HG02798 (cell line): Measurements from ENCODE around the gene CGNL1.

Experiments
- ATAC-seq: cut with Tn5 transposase; IDR thresholded peaks from one replicate; pipeline ENCODE4 v1.9.1; 2021; ENCODE audit warnings: mild to moderate bottlenecking; ENCODE audit not compliant: unreplicated experiment, poor library complexity

Gene CGNL1, protein sequence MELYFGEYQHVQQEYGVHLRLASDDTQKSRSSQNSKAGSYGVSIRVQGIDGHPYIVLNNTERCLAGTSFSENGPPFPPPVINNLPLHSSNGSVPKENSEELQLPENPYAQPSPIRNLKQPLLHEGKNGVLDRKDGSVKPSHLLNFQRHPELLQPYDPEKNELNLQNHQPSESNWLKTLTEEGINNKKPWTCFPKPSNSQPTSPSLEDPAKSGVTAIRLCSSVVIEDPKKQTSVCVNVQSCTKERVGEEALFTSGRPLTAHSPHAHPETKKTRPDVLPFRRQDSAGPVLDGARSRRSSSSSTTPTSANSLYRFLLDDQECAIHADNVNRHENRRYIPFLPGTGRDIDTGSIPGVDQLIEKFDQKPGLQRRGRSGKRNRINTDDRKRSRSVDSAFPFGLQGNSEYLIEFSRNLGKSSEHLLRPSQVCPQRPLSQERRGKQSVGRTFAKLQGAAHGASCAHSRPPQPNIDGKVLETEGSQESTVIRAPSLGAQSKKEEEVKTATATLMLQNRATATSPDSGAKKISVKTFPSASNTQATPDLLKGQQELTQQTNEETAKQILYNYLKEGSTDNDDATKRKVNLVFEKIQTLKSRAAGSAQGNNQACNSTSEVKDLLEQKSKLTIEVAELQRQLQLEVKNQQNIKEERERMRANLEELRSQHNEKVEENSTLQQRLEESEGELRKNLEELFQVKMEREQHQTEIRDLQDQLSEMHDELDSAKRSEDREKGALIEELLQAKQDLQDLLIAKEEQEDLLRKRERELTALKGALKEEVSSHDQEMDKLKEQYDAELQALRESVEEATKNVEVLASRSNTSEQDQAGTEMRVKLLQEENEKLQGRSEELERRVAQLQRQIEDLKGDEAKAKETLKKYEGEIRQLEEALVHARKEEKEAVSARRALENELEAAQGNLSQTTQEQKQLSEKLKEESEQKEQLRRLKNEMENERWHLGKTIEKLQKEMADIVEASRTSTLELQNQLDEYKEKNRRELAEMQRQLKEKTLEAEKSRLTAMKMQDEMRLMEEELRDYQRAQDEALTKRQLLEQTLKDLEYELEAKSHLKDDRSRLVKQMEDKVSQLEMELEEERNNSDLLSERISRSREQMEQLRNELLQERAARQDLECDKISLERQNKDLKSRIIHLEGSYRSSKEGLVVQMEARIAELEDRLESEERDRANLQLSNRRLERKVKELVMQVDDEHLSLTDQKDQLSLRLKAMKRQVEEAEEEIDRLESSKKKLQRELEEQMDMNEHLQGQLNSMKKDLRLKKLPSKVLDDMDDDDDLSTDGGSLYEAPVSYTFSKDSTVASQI

DNA sequence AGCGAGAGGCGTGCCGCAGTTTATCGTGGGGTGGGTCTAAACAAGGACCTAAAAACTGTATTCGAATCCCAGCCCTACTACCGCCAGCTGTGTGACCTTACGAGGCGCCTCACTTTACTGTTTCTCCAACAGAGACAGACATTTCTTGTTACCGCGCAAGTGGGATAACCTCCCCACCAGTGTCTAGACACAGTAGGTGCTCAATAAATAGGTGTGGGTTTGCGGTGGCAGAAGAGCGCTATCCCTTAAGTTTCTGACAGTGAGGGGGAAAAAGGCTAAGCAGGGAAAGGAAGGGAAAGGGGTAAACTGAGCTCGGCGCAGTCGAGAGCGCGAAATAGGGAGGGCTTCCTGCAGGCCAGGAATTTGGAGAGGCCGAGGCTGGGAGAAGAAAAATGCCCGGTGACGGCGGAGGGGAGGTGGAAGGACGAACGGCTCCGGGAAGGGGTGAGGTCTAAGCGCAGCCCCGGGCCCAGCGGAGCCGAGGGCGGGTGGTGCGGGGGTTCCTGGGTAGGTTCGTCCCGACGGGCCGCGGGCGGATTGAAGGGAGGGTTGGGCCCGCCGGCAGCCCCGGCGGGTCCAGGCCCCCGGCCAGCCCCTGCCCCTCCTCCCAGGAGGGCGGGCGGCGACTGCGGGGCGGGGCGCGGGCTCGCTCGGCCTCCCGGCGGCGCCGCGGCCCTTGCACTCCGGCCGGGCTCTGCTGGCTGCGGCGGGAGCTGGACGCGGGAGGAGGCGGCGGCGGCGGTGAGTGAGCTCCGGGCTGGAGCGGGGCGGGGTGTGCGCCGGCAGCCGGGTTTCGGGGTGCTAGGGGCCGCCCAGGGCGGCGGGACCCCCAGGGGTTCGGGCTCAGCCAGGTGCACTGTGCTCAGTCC is at the start of gene CGNL1:
CGNL1 (plus strand) TSS at position 679 of the 869 bp plus-strand sequence. CDS start 61,495 bp downstream, outside the sequence.
- no peak for ATAC-seq

DNA sequence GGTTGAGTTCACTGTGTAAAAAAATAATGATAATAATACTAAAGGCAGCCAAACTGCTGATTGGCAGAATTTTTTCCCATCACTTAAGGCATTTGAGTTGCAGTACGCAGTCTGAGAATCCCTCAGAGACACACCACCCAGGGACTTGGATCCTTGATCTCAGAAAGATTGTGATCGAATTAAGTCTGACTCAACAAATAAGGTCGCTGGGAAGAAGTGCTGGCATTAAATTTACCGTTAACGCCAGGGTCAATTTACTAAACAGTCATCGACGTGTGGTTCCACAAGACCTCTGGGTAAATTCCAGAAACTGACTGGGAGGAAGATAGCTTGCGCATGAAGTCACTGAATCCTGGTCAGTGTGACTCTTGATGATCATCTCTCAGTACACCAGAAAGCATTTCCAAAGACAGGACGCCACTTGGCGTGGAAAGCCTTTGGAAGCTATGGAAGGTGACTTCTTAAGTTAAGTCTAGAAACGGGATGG is 48.3 kb upstream of the CGNL1 start:
- no peak for ATAC-seq

DNA sequence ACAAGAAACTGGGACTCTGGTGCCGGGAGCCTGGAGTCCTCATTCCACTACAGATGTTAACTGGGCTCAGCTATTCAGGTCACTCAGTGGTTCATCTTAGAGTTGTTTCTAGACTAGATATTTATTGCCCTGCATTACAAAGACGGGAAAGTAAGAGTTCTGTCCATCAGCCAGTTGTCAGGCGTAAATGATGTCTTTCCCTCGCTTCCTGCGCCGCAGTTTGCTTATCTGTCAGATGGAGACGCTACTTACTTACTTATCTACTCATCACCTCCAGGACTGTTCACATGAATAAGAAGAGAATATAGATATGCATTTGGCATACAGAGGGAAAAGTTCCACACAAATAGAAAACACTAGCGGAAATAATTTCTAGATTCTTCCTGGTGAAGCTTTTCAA is 47.8 kb upstream of the CGNL1 start:
- no peak for ATAC-seq

DNA sequence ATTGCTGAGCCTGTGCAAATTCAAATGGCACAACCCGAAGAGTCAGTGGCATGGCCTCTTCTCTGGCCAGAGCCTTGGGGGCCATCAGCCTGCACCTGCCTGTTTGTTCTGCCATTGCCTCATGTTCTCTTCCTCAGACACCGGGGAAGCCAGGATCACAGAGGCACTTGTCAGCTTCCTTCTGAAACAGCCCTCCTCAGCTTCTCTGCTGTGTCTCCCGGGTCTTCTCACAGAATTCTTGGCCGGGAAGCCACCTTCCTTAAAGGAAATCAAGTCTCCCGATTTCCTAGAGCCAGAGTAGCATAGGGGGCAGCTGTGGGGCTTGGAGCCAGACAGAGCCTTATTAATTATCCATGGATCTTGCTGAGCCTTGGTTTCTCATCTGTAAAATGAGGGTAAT is 47.4 kb upstream of the CGNL1 start:
- no peak for ATAC-seq

DNA sequence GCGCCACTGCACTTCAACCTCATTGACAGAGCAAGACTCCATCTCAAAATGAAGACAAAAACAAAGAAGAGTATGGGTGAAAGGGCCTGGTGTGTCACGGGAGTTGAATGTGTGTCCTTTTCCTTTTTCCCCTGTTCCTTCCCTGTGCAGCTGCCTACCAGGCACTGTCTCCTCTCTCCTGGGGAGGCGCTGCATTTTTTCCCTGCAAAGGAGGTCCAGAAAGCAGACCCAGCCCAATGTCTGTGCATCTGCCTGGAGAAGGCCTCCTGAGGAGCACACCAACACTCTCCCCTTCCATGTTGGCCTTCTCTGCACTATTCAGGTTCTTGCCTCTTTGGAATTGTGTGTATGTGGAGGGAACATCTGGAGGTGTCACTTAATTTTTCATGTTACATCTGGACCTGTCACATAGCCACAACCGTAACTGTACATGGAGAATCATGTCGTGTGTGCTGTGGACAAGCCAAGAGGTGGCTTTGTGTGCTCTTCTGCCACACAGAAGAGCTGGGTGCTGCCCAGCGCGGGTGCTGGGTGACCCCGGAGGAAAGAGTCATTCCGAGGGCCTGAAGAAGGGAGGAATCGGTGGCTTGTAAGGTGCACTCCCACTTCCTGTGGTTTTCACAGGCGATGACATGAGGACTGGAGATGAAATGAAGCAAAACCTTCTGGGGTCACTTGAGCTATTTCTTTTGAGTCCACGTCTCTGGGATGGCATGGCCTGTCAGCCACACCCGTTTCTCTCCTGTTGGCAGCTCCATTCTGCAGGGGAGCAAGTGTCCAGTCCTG is 46.5 kb upstream of the CGNL1 start:
- ATAC-seq, result no peak

DNA sequence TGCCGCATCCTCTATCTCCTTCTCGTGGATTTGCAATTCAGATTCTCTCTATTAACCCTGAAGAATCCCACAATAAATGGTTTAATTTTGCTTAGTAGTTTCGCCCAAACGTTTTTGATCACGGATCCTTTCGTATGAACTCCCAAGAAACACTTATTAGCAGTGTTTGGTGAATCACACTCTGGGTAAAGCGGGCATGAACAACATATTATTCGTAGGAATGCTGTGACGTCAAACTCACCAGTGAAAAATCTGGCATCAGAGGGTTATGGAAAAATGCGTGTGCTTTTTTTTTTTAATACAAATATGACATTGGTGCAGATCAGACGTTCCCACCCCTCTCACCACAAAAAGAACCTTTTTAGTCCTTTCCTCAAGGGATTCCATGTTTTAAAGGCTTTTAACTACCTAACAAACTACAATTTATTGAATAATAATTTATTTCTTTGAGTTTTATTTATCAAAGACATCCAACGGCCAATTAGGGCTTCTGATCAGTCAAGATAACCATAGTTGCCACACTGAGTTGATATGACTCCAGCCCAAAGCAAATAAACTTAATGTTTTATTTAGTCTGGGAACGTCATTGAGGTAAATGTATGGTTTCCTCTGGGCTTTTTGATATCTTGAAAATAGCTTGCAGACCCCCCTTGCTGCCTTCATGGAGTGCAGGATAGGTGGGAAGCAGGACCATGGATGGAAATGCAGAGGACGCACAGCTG is 45.5 kb upstream of the CGNL1 start:
- no peak for ATAC-seq

DNA sequence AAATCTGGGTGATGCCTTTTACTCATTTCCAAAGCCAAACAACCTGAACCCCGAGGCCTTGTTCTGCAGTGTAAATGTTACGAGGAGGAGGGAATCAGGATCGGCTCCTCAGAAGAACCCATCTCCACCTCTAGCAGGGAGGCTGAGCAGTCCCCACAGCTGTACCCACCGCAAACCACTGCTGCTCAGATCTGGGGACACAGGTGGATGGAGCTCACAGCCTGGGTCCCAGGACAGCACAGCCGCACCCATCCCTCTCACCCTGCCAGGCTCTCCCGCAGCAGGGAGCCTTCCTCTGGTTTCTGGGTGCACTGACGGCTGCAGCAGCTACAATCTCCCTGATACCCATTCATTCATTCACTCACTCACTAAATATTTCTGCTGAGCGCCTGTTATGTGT is 44.0 kb upstream of the CGNL1 start:
- ATAC-seq, result no peak

DNA sequence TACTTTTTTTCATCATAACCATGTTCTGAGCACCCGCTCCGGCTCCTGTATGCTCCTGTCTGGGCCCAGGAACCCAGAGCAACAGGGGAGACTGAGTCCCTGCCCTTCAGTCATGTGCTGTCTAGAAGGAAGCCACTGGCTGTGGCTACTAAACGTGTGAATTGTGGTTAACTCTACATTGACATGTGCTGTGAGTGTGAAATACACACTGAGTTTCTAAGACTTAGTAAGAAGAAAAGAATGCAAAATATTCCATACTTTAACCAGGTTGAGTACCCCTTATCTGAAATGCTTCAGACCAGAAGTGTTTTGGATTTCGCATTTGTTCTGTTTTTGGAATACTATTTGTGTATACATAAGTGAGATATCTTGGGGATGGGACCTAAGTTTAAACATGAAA is 42.8 kb upstream of the CGNL1 start:
- ATAC-seq, result no peak

DNA sequence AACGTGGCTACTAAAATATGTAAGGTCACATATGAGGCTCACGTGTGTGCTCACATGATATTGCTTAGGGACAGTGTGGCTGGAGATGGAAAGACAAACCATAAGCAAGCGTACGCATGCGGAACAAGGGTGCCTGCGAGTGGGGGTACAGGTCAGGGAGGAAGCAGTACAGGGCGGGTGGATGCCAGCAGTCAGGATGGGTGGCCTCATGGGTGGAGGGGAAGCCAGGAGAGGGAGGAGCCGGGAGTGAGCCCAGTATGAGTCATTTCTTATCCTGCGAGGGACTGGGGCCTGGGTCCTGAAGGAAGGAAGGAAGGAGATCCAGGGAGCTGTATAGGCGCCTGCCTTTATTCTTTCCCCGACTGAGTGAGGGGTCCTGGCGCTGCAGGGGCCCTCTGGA is 42.0 kb upstream of the CGNL1 start:
- ATAC-seq, result no peak

DNA sequence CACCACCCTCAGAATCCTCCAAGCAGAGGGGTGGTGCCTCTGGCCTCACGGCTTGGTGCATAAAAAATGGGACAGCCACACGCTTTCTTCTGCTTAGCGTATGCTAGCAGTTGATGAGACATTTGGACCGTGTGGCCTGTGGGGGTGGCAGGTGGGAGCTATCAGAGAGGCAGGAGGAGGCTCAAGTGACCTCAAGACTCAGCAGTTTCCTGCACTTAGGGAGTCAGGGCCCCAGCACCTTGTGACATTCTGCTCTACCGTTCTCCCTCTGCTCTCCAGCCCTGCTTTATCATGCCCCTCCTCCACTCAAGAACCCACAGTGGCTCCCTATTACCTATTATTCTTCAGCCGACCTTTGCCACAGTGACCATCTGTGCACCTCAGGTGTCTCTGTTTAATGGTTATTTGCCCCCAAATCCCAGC is 41.0 kb upstream of the CGNL1 start:
- ATAC-seq, result no peak

DNA sequence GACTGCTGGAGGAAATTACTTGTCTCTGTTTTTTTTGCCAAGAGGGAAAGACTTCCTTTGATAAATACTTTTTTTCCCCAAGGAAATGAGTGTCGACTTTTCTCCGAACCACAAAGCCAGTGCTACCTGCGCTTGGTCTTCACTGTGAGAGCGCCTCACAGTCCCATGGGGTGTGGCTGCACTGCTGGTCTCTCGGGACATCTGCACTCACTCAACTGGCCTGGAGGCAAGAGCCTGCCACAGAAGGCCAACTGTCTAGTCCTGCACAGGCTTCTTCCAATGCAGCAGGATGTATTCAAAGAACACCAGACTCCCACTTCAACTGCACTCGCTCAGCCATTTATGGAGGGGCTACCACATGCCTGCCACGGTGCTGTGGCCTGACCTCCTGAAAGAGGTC is 40.6 kb upstream of the CGNL1 start:
- ATAC-seq, result no peak

DNA sequence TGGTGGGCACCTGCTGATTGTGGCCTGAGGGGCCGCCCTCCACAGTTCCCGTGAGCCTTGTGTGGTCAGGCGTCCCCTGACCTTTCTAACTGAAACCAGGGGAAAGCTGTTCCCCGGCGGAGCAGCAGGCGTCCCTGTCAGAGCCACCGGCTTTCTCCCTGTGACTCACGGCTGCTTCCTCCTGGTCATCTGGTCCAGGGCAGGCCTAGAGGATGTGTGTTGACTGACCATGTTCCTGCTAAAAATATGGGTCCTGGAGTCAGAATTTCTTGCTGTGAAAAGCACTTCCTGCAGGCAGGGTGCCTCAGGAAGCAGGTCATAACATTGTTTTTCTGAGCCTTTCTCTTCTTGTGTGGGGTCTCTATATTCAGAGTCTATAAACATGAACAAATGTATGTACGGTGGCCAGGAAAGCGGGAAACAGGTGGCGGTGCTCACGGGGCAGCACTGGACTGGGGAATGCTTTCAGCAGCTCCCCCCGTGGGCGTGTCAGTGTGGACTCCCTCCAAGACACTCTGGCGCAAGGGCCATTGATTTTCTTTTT is 38.4 kb upstream of the CGNL1 start:
- no peak for ATAC-seq

DNA sequence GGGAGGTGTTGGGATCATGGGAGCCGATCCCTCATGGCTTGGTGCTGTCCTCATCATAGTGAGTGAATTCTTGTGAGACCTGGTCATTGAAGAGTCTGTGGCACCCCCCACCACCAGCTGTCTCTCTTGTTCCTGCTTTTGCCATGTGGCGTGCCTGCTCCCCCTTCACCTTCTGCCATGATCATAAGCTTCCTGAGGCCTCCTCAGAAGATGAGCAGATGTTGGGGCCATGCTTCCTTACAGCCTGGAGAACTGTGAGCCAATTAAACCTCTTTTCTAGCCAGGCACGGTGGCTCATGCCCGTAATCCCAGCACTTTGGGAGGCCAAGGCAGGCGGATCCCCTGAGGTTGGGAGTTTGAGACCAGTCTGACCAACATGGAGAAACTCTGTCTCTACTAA is 37.0 kb upstream of the CGNL1 start:
- ATAC-seq, result no peak

DNA sequence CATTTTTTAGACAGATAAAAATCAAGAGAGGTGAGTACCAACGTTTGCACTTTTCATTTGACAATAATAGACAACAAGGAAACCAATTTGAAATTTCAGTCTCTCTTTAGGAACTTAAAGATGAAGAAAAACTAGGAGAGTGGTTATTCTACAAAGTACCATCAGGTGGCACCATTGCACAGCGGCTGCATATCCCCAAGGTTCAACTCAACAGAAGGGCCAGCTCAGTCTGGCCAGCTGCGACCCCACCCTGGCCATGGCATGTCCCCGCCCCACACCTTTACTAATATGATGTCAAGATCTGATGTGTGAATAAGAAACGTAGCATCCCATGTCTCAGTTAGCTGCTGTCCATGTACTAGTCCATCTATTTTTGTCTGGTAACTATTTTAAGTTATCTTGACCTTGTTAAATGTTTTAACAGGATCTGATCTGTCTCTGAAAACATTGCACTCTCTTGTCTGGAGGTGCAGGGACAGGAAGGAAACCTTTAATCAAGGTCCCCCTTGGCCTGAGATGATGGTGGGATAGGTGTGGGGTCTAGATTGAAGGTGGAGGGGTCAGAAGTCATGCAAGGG is 35.5 kb upstream of the CGNL1 start:
- peak; percentile 59 for ATAC-seq

DNA sequence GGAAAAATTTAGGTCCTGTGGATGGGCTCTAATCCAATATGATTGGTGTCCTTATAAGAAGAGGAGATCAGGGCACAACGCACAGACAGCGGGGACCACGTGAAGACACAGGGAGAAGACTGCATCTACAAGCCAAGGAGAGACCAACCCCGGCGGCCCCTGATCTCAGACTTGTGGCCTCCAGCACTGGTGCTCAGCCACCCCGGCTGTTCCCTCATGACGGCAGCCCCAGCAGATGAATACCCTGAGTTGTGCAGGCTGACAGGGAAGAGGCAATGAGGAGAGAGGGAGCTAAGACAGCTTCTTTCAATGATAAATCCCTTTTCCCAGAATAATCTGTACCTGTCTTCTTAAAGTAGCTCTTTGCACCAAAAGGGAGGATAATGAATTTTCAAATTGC is 33.3 kb upstream of the CGNL1 start:
- ATAC-seq, result no peak

DNA sequence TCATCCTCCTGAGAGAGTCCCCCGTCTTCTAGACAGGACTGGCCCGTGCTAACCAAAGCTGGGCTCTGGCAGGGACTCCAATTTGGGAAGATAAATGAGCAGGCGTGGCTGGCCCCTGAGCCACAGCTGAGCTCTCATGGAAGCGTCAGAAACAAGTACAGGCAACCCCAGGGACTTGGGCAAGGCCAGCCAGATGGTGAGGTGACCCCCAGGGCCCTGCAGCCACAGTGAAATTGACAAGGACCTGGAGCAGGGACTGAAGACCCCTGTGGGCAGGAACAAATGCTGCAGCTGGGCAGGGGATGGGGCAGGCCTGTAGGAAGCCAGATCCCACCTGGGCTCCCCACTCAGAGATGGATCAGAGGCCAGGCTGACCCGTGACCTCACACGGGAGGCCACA is 32.8 kb upstream of the CGNL1 start:
- no peak for ATAC-seq

DNA sequence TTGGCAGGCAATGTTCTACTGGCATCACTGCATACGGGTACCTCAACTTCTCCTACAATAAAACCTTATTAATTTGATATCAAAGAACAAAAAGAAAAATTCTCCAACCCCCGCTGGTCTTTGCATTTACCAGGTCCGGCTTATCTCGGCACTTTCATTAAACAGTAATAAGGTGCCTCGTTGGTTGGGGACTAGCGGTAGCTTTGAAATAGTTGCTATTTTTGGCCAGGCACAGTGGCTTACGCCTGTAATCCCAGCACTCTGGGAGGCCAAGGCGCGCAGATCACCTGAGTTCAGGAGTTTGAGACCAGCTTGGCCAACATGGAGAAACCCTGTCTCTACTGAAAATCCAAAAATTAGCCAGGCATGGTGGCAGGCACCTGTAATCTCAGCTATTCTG is 32.0 kb upstream of the CGNL1 start:
- no peak for ATAC-seq

DNA sequence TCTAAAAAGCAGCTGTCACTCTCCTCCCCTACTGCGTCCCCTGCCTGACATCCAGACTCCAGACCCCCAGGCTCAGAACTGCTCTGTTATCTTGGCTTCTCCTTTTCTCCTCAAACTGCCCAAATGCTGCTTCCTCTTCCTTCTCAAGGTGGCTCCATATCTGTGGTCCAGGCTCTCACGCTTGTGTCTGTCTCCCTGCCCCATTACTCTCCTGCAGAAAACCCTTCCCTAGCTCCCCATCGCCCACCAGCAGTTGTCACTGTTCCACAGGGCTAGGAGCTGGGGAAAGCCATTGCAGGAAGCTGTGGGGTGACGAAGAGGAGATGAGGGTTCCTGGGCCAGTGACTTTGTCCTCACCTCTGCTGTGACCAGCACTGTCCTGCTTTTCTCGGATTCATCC is 30.7 kb upstream of the CGNL1 start:
- no peak for ATAC-seq
